ENCODE measurements around the gene PRRT2.
"Not testable (repeated sequence)": the region's sequence is repeated elsewhere in the genome, so short reads cannot be mapped to it uniquely, and the experiment has no call there.

Gene PRRT2

GRCh38 chr16:29790949-29791844 is 20.8 kb upstream of the PRRT2 start:
- DNase-seq, result no peak

GRCh38 chr16:29791845-29792807 is 19.9 kb upstream of the PRRT2 start:
- DNase-seq, result no peak

- not testable (repeated sequence) for DNase-seq
Observed at GRCh38 chr16:29793153-29793552, 18.8 kb upstream of the PRRT2 start.

DNA sequence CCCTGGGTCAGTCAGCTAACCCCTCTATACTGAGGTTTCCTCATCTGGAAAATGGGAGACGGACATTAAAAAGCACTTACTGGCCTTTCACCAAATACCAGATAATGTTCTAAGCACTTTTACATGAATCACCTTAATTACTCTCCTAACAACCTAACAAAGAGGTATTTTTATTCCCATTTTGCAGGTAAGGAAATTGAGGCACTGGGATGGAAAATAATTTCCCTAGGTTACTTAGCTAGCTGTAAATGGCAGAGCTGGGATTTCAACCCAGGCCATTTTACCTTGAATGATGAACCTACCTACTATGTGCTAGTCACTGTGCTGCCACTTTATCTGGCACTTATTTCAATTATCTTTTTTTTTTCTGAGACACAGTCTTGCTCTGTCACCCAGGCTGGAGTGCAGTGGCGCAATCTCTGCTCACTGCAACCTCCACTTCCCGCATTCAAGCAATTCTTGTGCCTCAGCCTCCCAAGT is 17.7 kb upstream of the PRRT2 start:
- no peak for DNase-seq

GRCh38 chr16:29802416-29802935 is 9.5 kb upstream of the PRRT2 start:
- DNase-seq, result no peak

- no peak for DNase-seq
Observed at GRCh38 chr16:29804020-29804419, 8.0 kb upstream of the PRRT2 start.

- DNase-seq, result peak; percentile 27 to 41
Observed at GRCh38 chr16:29804455-29805231, 7.3 kb upstream of the PRRT2 start.

DNA sequence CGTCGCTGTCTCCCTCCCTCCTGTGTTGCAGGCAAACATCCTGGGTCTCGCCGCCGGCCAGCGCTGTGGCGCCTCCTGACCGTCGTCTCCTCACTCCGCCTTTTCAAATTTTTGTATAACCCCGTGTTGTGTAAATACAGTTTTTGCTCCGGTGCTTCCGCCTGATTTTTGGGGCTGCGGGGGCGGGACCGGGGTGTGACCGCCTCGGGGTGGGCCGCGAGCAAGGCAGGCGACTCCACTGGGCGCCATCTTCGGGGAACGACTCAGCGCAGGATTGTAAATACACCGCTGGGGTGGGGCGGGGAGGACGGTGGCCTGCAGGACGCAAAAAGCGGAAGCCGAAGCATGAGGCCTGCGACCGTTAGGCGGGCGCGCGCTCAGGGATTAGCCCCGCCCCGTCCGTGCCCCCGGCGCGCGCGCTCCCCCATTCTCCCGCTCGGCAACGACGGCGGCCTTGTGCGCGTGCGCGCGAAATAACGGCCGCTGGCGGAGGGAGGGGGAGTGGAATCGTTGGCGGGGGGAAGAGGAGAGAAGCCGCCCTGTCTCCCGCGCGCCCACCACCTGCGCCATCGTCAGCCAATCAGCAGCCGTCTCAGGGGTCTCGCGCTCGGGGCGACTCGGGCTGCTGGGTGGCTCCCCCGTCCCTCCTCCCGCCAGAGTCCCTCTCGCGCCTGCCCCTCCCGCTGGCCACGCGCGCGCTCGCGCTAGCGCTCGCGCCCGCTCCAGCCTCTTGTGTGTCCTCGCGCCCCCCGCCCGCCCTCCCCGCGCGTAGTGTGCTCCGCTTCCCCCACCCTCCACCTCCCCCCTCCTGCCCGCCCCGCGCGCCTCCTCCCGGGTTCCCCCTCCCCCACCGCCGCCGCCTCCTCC is 6.5 kb upstream of the PRRT2 start:
- peak; percentile 91 to 94 for DNase-seq

GRCh38 chr16:29806099-29806579 is 5.9 kb upstream of the PRRT2 start, which contains the start of gene MAZ:
Gene MAZ (plus strand): TSS chr16:29806529. CDS start chr16:29806702, 173 bp downstream.
- peak in 1 of 2 experiments; percentile 83 for DNase-seq

DNA sequence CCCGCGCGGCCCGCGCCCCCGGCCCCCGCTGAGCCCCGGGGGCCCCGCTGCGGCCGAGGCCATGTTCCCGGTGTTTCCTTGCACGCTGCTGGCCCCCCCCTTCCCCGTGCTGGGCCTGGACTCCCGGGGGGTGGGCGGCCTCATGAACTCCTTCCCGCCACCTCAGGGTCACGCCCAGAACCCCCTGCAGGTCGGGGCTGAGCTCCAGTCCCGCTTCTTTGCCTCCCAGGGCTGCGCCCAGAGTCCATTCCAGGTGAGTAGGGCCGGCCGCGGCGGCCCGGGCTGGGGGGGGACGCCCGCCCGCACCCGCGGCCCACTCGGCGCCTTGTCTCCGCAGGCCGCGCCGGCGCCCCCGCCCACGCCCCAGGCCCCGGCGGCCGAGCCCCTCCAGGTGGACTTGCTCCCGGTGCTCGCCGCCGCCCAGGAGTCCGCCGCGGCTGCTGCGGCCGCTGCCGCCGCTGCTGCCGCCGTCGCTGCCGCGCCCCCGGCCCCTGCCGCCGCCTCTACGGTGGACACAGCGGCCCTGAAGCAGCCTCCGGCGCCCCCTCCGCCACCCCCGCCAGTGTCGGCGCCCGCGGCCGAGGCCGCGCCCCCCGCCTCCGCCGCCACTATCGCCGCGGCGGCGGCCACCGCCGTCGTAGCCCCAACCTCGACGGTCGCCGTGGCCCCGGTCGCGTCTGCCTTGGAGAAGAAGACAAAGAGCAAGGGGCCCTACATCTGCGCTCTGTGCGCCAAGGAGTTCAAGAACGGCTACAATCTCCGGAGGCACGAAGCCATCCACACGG is 5.2 kb upstream of the PRRT2 start:
- DNase-seq, result peak; percentile 26 to 28

GRCh38 chr16:29807426-29808218 is 4.4 kb upstream of the PRRT2 start:
- peak; percentile 77 to 89 for DNase-seq

DNA sequence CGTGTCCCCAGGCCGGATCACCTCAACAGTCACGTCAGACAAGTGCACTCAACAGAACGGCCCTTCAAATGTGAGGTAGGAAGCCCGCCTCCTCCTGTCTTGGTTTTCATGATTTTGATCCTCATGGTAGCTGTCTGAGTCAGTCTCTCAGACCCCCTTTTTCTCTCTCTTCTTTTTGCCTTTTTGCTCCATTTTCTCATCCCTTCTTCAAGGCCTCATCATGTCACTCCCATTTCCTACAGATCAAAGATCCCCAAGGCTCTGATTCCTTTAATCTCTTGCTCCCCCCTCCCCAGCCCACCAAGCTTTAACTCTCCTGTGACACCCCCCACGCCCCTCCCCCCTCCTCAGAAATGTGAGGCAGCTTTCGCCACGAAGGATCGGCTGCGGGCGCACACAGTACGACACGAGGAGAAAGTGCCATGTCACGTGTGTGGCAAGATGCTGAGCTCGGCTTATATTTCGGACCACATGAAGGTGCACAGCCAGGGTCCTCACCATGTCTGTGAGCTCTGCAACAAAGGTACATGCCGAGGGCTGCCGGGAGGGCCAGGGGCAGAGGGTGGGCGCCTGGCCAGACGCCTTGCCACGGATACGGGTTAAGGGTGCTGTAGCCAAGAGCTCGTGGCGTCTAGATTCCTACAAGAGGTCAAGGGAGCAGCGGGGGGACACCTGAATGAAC is 3.6 kb upstream of the PRRT2 start:
- peak in 1 of 2 experiments; percentile 13 for DNase-seq

- DNase-seq, result no peak
Observed at GRCh38 chr16:29809031-29809747, 2.8 kb upstream of the PRRT2 start.

DNA sequence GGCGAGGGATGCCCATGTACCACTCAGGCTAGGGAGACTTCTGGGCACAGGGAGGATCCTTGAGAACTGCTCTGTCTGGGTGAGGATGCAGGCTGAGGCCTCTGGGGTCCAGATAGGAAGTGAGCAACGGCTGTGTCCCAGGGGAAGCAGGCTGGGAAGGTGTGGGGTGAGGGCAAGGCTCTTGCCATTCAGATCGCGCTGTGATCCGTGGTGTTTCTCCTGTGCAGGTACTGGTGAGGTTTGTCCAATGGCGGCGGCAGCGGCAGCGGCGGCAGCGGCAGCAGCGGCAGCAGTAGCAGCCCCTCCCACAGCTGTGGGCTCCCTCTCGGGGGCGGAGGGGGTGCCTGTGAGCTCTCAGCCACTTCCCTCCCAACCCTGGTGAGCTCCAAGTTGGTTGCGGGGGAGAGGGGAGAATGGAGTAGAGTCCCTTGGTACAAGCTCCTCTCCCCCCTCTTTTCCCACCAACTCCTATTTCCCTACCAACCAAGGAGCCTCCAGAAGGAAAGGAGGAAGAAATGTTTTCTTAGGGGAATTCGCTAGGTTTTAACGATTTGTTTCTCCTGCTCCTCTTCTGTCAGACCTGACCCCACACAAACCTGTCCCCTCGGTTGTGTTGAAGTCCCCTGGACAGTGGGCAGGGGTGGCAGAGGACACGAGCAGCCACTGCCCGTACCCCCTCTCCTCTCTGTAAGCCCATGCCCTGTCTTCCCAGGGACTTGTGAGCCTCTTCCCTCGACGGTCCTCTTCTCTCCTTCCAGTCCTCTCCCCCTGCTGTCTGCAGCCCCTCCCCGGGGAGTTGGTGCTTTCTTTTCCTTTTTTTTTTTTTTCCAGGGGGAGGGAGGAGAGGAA is 1.9 kb upstream of the PRRT2 start:
- no peak for DNase-seq

- DNase-seq, result no peak
Observed at GRCh38 chr16:29810699-29811169, 1.3 kb upstream of the PRRT2 start.

GRCh38 chr16:29811170-29811895 is 660 bp upstream of the PRRT2 start:
- peak; percentile 73 to 77 for DNase-seq
